ENCODE measurements around the gene ADARB1.
"Not testable (repeated sequence)": the region's sequence is repeated elsewhere in the genome, so short reads cannot be mapped to it uniquely, and the experiment has no call there.

Gene ADARB1, protein sequence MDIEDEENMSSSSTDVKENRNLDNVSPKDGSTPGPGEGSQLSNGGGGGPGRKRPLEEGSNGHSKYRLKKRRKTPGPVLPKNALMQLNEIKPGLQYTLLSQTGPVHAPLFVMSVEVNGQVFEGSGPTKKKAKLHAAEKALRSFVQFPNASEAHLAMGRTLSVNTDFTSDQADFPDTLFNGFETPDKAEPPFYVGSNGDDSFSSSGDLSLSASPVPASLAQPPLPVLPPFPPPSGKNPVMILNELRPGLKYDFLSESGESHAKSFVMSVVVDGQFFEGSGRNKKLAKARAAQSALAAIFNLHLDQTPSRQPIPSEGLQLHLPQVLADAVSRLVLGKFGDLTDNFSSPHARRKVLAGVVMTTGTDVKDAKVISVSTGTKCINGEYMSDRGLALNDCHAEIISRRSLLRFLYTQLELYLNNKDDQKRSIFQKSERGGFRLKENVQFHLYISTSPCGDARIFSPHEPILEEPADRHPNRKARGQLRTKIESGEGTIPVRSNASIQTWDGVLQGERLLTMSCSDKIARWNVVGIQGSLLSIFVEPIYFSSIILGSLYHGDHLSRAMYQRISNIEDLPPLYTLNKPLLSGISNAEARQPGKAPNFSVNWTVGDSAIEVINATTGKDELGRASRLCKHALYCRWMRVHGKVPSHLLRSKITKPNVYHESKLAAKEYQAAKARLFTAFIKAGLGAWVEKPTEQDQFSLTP

DNA sequence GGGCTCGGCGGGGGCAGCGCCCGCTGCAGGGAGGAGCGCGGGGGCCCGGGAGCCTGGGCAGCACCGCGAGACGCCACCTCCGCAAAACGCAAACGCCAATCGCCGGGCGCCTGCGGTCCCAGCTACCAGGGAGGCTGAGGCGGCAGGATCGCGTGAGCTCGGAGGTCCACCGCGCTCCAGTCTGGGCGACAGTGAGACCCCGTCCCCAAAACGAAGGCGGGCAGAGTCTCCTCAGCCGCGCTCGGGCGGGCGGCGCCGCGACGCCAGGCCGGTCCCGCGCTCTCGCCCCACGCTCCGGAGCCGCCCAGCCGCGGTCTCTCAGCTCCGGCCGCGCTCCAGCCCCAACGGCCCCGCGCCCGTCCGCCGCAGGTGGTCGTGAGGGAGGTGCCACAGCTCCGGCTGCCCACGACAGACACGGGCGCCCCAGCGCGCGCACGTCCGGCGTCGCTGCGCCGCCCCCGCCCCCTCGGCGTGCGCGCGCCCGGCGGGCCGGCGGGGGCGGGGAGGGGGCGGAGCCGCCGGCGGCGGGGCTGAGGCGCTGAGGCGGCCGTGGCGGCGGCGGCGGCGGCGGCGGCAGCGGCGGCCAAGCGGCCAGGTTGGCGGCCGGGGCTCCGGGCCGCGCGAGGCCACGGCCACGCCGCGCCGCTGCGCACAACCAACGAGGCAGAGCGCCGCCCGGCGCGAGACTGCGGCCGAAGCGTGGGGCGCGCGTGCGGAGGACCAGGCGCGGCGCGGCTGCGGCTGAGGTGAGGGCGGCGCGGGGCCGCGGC lies at the start of gene ADARB1:
Gene ADARB1 (plus strand): TSS at position 533 of the 770 bp plus-strand sequence. CDS start 97,077 bp downstream, outside the sequence.
- peak; percentile 89 for DNase-seq (ENCODE audit: low read depth, low spot score)

DNA sequence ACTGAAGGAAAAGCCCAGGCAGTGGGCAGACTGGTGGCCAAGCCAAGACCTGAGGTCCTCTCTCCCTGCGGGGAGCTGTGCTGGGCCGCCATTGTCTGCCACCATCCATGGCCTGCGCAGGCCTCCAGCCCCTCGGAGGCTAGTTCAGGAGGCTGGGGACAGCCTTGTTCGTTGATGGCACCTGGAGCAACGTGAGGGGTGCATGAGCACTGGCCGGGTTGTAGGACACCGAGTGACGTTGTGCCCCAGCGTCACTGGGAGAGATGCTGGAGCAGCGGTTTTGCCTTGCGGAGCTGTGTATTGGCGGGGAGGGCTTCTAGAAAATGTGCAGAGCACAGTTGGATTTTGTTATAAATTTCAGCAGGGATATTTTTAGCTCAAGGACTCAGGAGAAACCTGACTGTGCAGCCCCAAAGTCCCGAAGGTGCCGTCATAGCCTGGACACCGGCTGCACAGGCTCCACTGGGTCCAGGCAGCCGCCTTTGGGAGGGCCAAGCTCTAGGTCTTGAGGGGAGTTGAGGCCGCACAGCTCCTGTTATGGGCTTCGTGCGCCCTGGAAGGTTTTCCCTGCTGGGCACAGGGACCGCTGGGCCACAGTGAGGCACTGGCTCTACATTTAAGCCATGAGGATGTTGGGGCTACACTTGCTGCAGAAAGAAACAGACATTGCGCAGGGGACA lies 48.2 kb upstream of the ADARB1 start:
- DNase-seq (ENCODE audit: low read depth, low spot score): no peak

DNA sequence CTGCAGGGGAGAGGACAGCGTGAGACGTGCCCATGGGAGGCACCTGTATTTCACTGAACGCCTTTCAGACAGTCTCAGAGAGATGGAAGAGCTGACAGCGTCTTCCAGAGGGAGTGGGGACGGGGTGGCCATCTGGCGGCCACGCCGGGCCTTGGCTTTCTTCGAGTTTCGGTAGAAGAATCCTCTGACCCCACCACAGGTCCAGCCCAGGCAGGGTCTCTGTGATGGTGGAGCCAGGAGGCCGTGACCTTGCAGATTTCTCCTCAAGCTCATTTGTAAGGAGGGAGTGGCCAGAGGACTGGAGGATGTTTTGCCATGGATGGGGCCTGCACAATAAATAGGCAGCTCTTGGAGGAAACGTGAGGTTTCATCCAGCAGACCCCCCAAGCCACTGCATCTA lies 47.6 kb upstream of the ADARB1 start:
- no peak for DNase-seq (ENCODE audit: low read depth, low spot score)

DNA sequence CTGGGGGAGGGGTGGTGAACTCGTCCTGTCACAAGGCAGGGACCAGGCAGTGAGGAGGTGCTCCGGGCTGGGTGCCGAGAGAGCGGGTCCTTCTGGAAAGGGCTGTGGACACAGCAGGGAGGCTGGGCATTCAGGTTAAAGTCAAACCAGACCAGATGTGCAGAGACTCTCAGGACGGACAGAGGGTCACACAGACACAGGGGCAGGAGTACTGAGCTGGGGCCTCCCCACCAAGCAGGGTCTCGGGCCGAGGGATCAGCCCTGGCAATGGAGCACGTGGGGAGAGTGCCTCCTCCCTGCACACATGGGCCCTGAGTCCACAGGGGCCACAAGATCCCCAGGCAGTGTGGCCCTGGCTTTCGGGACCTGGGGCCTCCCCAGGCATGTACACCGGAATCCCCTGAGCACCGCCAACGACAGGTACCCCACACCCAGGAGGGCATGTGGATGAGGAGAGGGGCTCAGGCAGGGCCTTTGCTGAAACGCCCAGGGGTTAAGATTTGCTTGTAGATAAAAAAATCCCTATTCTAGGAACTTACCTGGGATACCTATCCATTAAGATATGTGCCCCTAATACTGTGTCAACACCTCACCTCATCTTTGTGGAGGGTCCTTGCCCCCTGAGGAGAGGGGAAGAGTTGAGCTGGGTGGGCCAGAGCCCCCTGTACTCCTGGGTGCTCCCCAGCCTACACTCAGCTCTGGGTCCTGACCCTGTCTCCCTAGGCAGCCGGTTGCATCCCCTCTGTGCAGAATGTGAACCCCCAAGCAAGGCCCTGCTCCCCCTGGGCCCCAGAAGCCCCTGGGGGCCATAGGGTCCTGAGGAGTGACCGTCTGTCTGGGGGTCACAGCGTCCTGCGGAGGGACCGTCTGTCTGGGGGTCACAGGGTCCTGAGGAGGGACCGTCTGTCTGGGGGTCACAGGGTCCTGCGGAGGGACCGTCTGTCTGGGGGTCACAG lies 46.9 kb upstream of the ADARB1 start:
- DNase-seq (ENCODE audit: low read depth, low spot score): no peak

DNA sequence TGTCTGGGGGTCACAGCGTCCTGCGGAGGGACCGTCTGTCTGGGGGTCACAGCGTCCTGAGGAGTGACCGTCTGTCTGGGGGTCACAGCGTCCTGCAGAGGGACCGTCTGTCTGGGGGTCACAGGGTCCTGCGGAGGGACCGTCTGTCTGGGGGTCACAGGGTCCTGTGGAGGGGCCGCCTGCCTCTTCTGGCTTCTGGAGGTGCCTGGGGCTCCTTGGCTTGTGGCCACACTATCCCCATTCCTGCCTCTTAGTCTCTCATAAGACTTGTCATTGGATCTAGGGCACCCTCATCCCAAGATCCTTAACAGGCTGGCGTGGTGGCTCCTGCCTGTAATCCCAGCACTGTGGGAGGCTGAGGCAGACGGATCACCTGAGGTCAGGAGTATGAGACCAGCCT lies 45.7 kb upstream of the ADARB1 start:
- DNase-seq (ENCODE audit: low read depth, low spot score): not testable (repeated sequence)

DNA sequence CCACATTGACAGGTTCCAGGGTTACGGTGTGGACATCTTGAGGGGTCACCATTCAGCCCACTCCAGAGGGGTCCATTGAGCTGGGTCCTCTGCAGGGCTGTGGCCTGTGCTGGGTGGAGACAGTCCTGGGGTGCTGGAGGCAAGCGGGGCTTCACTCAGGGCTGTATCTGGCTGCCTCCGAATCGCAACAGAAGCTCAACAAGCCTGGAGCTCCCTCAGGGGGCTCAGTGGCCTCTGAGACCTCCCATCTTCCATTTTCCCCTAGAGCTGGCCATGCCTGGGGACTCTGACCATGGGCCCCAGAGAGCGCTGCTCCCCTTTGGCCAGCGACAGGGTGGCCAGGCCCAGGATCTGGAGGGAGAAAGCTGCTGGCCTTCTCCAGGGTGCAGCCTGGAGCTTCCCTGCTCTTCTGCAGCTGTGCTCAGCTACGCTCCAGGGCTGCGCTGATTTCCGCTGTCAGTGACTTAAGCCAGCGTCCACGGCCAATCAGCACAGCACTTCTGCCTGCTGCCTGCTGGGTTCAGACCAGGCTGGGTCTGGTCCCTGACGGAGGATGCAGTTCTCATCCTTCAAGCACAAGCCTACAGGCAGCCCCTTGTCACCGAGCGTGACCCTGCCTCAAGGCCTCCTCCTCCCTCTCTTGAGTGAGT lies 45.0 kb upstream of the ADARB1 start:
- DNase-seq (ENCODE audit: low read depth, low spot score): peak; percentile 45

DNA sequence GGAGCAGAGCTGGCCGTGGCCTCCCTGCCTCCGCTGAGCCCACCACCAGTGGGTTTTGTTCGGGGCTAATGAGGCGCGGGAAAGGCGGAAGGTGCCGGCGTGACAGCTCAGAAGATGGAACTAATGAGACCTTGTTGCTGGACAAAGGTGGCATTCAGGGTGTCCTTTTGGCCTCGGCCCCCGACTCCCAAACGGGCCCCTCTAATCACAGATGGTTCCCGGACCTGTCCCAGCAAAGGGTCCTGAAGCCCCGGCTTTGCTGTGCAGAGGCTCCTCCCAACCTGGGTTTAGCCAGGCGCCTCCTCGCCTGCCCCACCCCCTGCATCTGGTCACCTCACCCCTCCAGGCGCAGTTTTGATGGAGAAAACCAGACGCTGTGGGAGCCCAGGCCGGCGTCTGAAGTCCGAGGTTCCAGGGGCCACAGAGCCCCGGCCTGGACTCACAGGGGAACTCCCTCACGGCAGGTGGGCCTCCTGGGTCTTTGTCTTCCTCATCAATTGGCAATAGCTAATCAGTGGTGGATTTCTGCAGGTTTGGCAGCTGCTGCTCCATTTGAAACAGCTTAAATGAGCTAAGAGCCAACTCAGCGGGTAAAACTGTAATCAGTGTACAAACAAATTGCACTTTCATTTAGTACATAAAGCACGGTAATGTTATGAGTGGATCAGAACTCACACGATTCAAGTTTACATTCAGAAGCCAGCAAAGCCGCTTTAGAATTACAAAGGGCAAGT lies 44.3 kb upstream of the ADARB1 start:
- DNase-seq (ENCODE audit: low read depth, low spot score): no peak

DNA sequence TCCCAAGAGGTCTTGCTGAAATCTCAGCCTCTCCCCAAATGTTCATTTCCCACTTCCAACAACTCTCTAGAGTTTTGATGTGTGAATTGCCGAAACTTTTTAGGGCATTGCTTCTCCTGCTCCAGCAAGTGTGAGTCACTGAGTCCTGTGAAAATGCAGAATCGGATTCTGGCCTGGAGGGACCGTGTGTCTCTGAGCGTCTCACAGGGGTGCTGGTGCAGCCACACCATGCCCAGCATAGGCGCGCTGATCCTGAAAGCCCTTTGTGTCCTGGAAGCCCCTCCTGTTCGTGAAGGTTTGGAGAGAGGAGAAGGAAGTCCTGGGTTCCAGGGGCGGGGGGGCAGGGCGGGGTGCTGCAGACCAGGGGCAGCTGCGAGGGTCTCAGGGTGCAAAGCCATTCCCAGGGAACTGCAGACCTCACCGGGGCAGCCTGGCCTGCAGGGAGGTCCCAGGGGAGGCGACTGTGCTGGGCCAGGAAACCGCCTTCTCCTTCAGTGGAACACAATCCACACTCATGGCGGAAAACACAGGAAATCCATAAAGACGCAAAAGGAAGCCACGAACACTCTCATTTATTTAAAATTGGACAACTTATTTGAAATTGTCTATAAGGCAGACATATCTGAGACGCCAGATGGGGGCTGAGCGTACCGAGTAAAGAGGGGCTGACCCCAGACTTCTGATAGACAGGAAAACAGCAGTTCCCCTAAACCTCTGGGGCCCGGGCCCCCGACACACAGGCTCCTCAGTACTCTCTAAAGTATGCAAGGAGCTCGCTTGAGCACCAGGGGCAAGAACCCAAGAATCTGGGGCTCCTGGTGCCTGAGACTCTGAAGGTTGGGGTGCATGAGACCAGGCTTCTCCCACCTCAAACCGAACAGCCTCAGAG lies 43.5 kb upstream of the ADARB1 start:
- peak; percentile 46 for DNase-seq (ENCODE audit: low read depth, low spot score)

DNA sequence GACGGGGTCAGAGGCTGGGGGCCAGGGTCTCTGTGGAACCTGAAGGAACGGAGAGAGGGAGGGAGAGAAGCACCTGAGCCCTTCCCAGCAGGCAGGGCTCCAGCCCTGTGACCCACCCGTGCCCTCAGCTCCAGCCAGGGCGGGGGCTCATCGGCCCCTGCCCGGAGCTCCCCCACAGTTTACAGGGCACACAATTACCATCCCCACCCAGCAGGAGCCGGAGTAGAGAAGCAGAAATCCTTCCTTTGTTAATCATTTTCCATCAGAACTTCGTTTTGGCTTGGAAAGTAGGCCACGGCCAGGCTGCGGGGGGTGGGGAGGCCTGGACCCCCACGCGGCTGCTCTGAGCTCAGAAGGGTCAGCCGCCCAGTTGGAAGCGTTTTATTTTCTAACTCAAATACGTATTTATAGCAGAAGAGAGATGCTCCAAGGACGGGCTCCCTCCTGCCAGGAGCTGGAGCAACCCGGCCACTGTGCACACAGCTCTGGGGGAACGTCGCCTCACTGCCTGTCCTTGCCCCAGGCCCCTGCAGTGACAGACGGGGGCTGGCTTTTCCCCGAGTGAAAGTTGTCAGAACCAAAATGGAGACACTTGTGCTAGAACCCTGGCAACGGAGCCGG lies 42.7 kb upstream of the ADARB1 start:
- no peak for DNase-seq (ENCODE audit: low read depth, low spot score)

DNA sequence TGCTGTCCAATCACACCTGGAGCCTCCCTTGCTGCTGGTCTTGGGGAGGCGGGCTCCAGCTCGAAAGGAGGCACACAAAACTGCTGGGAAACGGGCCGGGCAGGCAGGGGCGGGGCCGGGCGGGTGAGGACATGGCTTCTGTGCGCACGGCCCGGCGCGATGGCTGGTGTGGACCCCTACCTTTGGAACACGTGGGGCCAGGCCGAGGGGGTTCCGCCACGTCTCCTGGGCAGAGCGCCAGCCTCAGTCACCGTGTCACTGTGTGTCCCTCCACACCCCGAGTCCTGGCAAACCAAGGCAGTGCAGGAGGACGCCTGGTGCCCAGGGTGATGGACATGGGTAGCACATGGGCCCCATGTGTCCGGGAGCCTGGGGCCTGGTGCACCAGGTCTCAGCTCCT lies 42.0 kb upstream of the ADARB1 start:
- no peak for DNase-seq (ENCODE audit: low read depth, low spot score)

DNA sequence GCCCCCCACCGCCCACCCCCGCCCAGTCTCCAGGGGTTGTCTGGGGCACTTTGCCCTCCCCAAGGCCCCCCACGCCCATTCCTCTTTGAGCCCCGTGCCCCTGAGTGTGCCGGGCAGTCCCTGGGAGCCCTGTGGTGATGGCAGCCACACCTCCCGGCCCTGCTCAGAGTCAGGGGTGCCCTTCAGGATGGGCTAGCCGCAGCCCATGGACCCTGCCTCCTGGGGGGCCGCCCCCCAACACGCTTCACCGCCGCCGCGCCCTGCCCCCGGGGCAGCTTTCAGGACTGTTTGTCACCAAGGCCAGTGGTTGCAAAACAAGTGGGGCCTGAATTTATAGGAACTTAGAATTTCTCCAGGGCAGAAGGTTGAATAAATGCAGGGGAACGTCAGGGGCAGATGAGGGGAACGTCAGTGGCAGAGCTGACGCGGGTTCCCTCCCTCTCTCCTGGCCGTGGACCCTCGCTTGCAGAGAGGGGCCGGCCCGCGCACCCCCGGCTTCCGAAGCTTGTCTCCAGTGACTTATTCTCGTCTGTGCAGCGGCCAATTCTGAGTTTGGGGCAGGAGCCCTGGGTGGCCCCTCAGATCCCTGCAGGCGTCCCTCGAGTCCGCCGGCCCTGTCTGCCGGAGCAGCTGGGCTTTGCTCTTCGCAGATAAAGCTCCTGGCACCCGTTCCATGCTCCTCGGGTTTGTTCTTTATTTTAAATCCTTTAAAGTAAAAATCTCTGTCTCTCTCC lies 41.2 kb upstream of the ADARB1 start:
- DNase-seq (ENCODE audit: low read depth, low spot score): no peak

DNA sequence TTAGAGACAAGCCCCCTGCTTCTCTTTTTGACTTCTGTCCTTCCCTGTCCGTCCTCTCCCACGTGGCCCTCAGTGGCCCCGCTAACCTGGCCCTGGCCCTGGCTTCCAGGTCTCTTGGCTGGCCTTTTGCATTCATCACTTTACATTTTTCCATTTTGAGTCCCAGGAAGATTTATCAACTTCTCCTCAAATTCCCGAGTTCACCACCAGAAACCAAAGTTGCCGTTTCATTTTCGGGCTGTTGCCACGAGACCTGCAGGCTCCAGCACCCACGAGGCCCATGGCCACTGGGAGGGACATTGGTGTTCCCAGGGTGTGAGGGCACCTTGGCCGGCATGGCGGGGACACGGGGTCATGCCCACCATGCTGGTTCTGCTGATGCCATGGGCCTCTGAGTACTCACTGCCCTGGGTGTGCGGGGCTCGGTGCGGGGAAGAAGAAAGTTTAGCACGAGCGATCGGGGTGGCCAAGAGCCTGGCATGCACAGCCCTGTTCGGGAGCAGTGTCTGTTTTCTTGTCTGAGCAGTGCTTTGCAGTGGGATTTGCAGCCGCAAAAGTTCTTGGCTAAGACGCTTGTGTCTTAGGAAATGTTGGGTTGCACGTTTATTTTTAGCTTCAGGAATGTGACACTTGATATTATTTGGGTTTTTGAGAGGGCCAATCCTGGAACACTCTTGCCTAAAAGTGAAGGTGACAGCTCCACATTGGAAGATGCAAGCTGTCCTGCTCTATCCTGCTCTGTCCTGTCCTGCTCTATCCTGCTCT lies 40.4 kb upstream of the ADARB1 start:
- DNase-seq (ENCODE audit: low read depth, low spot score): no peak

DNA sequence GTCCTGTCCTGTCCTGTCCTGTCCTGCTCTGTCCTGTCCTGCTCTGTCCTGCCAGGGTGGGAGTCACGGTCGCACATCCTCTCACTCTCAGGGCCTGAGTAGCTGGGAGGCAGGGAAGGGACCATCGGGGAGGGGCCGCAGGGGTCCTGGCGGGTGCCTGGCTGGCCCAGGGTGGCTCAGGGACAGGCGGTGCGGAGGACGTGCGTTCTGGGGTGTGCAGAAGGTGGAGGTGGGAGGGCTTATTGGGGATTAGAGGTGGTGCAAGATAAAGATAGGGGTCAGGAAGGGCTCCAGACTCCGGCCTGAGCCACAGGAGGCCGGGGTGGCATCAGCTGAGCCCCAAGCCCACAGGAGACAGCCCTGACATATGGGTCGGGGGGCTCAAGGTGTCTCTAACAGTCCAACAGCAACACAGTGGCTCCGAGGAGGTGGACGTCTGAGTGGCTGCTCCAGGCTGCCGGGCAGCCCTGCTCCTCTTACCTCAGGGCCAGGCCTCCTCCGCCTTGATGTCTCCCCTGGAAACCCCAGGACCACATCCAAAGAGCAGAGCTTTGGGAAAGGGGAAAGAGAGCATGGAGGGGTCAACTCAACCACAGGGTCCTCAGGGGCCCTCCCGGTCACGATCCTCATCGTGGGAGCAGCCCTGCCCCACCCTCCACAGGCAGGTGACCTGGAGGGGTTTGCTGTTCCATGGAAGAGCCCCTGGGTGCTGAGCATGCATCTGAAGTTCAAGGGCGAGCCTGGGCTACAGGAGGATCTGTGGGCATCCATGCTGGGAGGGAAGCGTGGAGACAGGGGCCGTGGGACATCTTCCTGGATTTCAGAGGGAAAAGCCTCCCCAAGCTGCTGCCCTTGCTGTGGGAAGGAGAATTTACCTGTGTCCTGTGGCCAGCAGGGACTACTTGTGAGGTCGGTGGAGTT lies 39.6 kb upstream of the ADARB1 start:
- no peak for DNase-seq (ENCODE audit: low read depth, low spot score)

DNA sequence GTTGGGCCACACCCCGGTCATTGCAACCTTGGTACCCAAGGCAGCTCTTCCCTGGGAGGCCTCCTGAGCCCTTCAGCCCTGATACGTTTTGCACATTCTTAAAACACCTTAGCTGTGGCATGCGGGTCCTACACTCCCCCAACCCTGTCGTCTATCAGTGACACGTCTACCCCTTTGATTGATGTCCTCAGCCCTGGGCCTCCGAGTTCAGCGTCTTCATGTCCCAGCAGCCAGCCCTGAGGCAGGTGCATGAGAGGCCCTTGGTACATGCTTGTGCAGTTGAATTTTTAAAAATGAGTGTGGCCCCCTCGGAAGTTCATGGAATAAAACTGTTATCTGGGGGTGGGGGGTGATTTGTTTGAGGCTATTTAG lies 38.9 kb upstream of the ADARB1 start:
- DNase-seq (ENCODE audit: low read depth, low spot score): no peak

DNA sequence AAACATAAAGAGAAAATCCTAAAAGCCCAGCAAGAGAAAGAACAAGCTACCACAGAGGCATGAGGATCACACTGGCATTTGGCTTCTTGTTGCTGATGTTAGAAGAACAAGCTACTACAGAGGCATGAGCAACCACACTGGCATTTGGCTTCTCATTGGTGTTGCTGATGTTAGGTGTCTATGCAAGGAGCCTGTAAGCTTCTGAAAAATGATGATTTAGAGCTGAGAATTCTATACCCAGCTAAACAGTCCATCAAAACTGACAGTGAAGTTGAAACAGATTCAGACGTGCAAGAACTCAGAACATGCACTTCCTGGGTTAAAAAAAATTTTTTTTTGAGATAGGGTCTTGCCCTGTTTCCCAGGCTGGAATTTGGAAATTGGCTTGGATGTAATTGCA lies 37.8 kb upstream of the ADARB1 start:
- no peak for DNase-seq (ENCODE audit: low read depth, low spot score)
